Embryonic facial prominence (tissue), 1 donor: ENCODE data around the gene FAM20B.
"Not testable (repeated sequence)": the region's sequence is repeated elsewhere in the genome, so short reads cannot be mapped to it uniquely, and the experiment has no call there.

Source experiments
- DNase-seq: peaks from one replicate; pipeline ENCODE4 v3.0.0-alpha.2; 2016; ENCODE audit errors: extremely low spot score

FAM20B gene

GRCh38 chr1:179025125-179025974, at the start of gene FAM20B:
FAM20B (plus strand) TSS chr1:179025894; CDS start chr1:179043848, 17,954 bp downstream.
- peak; percentile 82 for DNase-seq

- no peak for DNase-seq
Observed at GRCh38 chr1:178976541-178976940, 49.2 kb upstream of the FAM20B start.

DNA sequence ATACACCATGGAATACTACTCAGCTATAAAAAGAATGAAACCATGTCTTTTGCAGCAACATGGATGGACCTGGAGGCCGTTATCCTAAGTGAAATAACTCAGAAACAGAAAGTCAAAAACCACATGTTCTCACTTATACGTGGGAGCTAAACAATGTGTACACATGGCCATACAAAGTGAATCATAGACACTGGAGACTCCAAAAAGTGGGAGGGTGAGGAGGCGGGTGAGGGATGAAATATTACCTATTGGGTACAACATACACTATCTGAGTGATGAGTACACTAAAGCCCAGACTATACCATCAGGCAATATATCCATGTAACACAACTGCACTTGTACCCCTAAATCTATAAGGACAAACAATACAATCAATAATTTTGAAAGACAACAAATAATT, 39.5 kb upstream of the FAM20B start:
- DNase-seq = no peak

DNA sequence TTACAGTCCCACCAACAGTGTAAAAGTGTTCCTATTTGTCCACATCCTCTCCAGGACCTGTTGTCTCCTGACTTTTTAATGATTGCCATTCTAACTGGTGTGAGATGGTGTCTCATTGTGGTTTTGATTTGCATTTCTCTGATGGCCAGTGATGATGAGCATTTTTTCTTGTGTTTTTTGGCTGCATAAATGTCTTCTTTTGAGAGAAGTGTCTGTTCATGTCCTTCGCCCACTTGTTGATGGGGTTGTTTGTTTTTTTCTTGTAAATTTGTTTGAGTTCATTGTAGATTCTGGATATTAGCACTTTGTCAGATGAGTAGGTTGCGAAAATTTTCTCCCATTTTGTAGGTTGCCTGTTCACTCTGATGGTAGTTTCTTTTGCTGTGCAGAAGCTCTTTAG, 37.5 kb upstream of the FAM20B start:
- not testable (repeated sequence) for DNase-seq

DNA sequence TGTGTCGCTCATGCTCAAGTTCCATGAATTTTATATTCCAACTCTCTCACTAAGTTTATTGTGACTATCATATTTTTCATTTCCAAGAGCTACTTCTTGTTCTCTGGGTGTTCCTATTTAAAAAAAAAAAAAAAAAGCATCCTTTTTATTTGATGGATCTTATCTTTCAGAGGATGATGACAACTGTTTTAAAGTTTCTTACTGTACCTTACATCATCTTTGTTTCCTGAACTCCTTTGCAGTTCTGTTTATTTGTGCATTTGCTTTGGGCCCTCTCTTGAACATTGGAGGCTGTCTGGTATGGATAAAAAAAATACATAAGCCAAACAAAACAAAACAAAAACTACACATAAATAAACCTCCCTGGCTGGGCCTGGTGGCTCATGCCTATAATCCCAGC, 32.1 kb upstream of the FAM20B start:
- no peak for DNase-seq

DNA sequence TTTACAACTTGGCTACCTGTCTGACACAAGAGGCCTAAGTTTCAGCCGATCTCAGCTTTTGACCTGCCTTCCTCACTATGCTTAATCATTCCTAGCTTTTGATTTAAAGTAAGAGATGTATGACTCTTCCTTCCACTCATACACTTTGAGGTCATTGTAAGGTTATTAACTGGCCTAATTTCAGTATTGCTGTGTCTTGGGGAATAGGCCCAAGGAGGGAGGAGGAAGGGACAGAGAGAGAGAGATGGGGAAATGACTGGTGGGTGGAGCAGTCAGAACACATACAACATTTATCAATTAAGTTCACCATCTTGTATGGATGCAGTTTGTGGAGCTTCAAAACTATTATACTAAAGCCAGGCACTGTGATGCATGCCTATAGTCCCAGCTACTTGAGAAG, 28.3 kb upstream of the FAM20B start:
- DNase-seq = no peak

GRCh38 chr1:178998295-178998694, 27.4 kb upstream of the FAM20B start:
- DNase-seq = no peak

DNA sequence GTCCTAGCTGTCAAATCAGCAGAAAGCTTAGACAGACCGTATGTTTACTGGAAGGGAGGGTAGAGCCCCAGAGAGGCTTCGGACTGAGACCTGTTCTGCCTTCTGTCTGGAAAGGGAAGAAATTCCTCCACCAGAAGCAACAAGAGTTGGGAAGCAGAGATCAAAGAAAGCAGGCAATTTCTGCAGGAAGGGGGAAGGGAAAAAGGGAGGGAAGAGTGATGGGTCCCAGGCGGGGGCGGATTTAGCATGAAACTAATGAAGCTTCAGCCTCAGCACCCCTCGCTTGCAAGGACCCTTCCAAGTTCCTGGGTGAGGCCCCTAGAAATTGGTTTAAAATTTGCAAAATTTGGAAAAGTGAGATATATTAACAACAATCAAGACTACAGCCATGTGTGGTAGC, 26.6 kb upstream of the FAM20B start:
- DNase-seq = no peak

GRCh38 chr1:179001451-179001850, 24.2 kb upstream of the FAM20B start:
- DNase-seq = no peak

- not testable (repeated sequence) for DNase-seq
Observed at GRCh38 chr1:179002064-179002463, 23.6 kb upstream of the FAM20B start.

DNA sequence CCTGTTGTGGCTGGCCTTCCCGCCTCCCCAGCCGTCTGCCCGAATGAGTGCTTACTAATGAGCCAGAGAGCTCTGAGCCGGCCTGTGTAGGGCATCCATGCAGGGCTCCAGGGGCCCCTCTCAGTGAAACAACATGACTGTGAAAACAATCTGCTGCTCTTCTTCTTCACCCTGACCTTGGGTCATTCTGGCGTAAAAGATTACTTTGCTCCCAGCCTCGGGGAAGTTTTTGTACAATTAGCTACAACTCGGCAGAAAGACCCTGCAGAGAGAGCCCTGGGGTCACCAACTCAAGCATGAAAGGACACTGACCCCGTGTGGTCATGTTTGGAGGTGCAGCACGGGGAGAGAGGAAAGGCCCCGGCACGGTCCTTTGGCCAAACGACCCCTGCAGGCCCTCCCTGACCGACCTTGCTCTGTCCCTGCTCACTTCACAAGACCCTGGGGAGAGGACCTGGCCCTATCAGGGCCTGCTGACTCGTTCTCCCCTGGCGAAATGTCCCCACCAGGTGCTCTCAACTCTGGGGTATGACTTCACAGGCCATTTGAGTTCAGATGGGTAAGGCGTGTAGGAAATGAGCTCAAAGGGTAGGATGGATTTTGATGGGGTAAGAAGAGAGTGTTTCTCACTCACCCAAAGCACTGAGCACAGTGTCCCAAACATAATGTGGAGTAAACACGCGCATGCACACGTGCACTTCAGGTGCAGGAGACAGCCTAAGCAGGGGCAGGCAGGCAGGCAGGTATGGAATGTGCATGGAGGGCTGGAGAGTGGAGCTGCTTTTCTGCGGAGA, 22.9 kb upstream of the FAM20B start:
- no peak for DNase-seq

DNA sequence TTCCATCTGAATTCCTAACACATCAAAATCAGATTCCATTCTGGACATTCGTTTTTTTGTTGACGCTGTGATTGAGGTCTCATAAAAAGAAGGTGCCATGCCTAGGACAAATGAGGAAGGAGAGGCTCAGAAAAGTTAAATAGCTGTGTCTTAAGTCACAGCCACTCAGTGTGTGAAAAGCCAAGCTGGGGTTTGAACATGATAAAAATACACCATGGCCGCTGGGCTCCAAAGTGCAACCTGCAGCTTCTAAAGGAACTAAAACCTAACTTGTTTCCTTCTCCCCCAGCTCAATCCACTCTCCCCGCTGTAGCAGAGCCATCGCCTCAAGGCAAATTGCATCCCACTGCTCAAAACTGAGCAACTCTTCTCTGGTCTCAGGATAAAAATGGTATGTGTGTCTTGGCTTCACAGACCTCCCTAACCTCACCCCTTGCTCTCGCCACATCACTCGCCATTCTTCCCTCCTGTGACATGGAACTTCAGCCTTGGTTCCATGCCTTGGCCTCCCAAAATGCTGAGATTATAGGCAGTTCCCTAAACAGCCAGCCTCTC, 22.1 kb upstream of the FAM20B start:
- DNase-seq = no peak

DNA sequence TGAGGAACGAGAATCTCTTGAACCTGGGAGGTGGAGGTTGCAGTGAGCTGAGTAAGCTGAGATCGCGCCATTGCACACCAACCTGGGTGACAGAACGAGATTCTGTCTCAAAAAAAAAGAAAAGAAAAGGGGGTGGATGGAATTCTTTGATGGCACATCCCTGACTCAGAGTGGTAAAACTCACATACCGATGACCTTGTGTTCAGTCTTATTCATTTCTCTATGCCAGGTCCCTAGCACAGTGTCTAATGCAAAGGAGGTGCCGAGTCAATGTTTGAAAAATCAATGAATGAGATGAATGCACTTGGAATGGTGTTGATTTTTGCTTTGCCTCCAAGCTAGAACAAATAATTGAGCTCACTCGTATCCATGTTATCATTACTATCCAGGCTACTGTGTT, 18.5 kb upstream of the FAM20B start:
- no peak for DNase-seq

DNA sequence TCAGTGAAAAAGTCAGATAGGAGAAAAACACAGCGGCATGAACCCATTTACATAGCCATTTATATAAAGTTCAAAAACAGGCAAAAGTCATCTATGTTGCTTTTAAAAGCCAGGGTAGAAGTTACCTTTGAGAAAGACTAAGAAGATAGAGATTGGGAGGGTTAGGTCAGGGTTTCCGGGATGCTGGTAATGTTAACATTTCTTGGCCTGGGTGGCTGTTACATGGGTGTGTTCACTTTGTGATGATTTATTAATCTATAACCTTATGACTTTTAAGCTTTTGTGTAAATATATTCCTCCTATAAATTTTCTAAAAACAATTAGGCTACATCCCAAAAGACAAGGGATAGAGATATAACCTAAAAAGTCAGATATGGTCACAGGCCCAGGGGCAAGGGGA, 15.0 kb upstream of the FAM20B start:
- no peak for DNase-seq

DNA sequence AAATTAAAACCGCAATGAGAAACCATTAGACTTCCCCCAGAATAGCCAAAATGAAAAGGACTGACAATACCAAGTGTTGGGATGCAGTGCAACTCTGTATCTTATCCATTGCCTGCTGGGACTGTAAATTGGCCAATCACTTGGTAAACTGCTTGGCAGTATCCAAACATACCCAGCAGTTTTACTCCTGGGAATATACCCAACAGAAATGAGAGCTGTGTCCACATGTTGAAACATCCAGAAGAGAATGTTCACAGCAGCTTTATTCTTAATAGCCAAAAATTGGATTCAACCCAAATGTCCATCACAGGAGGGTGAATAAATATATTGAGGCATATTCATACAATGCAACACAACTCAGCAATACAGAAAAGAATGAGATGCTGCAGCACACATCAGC, 13.7 kb upstream of the FAM20B start:
- DNase-seq = no peak

DNA sequence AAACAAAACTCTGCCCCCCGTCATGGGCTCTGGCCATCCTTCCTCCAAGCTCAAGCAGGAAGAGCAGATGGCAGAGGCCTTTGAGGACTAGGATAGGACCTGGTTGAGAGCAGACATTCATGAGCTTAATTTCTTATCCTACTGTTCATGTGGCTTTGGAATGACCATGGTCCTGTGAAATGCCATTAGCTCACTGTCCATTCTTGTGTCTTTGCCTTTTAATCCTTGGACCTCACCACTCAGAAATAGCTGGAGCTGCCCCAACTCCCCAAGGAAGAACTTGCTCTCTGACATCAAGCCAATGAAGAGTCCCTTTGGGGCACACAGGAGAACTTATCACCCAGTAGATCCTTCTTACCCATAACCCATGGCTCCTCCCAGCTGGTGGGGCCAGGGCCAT, 11.6 kb upstream of the FAM20B start:
- DNase-seq = no peak

- no peak for DNase-seq
Observed at GRCh38 chr1:179015396-179015795, 10.3 kb upstream of the FAM20B start.

DNA sequence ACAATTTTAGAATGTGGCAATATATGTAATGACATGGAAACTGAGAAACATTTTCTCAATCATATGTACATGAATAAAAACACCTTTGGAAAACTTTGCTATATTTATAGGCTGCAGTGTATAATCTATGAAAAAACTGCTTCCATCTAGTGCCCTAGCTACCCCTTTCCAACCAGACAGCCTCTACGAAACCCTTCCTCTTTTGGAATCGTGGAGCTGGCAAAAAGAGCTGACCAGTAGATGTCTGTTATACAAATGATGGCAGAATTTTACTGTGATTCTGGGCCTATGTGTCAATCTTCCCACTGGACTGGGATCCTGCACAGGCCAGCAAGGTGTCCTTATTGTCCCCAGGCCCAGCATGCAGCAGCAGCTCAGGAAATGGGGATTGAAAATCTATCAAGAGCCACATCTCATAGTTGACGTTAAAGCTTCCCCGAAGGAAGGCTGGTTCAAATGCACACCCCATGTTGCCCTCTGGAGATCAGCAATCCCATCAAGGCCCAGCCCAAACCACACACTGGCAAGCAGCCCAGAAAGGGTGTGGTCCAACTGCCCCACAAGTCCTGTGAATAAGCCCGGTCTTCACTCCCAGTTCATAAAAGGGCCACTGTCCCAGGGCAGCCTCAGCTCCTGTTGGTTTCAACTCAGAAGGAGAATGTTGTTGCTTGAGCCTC, 8.8 kb upstream of the FAM20B start:
- DNase-seq = no peak

DNA sequence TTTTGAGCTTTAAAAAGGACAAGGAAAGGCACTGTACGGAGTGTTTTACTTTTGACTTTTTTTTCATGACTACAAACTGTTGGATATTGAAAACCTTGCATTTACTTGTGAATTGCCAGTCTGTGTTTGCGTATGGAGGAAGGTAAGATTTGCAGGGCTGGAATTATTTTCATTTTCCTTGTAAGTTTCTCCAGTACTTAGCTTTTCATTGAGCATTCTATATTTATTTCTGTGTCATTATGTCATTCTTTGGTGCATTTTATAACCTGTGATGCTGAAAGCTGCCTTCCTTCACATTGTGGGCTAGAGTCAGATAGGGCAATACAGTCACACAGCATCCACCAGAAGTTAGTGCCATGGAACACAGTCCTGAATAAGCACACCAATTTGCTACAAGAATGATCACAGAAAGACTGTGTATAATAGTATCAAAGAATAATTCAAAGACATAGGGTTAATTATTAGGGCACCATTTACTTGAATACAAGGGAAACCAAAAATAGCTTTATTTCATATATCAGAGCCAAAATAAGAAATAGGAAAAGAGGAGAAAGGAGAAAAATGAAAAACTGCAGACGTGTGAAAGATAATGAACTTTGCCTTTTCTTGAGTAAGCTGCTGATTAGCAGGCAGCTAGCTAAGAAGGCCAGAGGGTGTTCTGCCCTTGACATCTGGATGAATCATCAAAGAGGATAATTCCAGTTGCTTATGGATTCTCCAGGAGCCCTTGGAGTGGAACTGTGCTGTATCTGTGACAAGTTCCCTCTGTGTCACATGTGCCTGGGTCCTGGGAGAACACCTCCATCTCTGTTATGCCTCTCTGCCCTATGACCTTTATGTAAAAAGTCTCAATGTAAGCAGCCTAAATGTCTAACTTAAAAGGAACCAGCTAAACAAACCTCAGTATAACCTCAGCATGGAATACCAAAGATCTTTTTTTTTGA, 8.0 kb upstream of the FAM20B start:
- no peak for DNase-seq

GRCh38 chr1:179021873-179022272, 3.8 kb upstream of the FAM20B start:
- no peak for DNase-seq
